ENCODE measurements around the gene DSCAML1.

Gene DSCAML1

GRCh38 chr11:117430293-117430955, 366.6 kb downstream of the DSCAML1 start:
- no peak for TF ChIP-seq CTCF (IDR thresholded peaks at IDR 0.05; ENCODE audit: low read depth, low read length)
- DNase-seq = no peak
- no peaks in the 10 kb centered on the region for H3K9me3 ChIP-seq (ENCODE audit: severe bottlenecking)
- no peak overlapping the region for H3K27ac ChIP-seq
- no peak overlapping the region for H3K4me3 ChIP-seq (ENCODE audit: low read depth, low read length)
- H3K27me3 ChIP-seq (ENCODE audit: insufficient read depth, low read depth, severe bottlenecking) = no peaks in the 10 kb centered on the region
- no peaks in the 10 kb centered on the region for H3K36me3 ChIP-seq

- Histone ChIP-seq H3K9me3 (ENCODE audit: severe bottlenecking) (no peaks in the 10 kb centered on the region), H3K27me3 (ENCODE audit: insufficient read depth, low read depth, severe bottlenecking) (no peaks in the 10 kb centered on the region), H3K27ac (no peak overlapping the region), H3K36me3 (no peaks in the 10 kb centered on the region), H3K4me3 (ENCODE audit: low read depth, low read length) (no peak overlapping the region)
- TF ChIP-seq CTCF (IDR thresholded peaks at IDR 0.05; ENCODE audit: low read depth, low read length) = 0 out of 2 replicates have a peak, but pooled peaks have one; percentile 11
- no peak for DNase-seq
Measured at GRCh38 chr11:117428856-117429229, 368.2 kb downstream of the DSCAML1 start.

- H3K9me3 ChIP-seq (ENCODE audit: severe bottlenecking) = no peaks in the 10 kb centered on the region
- DNase-seq = peak; percentile 3
- no peaks in the 10 kb centered on the region for H3K27me3 ChIP-seq (ENCODE audit: insufficient read depth, low read depth, severe bottlenecking)
- H3K27ac ChIP-seq = peak overlapping the region; percentile 68
- TF ChIP-seq CTCF (IDR thresholded peaks at IDR 0.05; ENCODE audit: low read depth, low read length) = no peak
- no peak overlapping the region for H3K4me3 ChIP-seq (ENCODE audit: low read depth, low read length)
- no peaks in the 10 kb centered on the region for H3K36me3 ChIP-seq
Measured at GRCh38 chr11:117428186-117428855, 368.7 kb downstream of the DSCAML1 start.

GRCh38 chr11:117427356-117427874, 369.6 kb downstream of the DSCAML1 start:
- no peak for TF ChIP-seq CTCF (IDR thresholded peaks at IDR 0.05; ENCODE audit: low read depth, low read length)
- no peaks in the 10 kb centered on the region for H3K27me3 ChIP-seq (ENCODE audit: insufficient read depth, low read depth, severe bottlenecking)
- no peaks in the 10 kb centered on the region for H3K9me3 ChIP-seq (ENCODE audit: severe bottlenecking)

GRCh38 chr11:117426941-117427340, 370.1 kb downstream of the DSCAML1 start:
- no peak for TF ChIP-seq CTCF (IDR thresholded peaks at IDR 0.05; ENCODE audit: low read depth, low read length)
- no peak overlapping the region for H3K4me3 ChIP-seq (ENCODE audit: low read depth, low read length)
- H3K9me3 ChIP-seq (ENCODE audit: severe bottlenecking) = no peaks in the 10 kb centered on the region
- peak overlapping the region; percentile 68 for H3K27ac ChIP-seq
- no peak for DNase-seq
- no peaks in the 10 kb centered on the region for H3K27me3 ChIP-seq (ENCODE audit: insufficient read depth, low read depth, severe bottlenecking)
- H3K36me3 ChIP-seq = no peaks in the 10 kb centered on the region

More at GRCh38 chr11:117427356-117427874, 369.6 kb downstream of the DSCAML1 start:
- peak overlapping the region; percentile 68 for H3K27ac ChIP-seq
- DNase-seq = peak; percentile 56
- no peaks in the 10 kb centered on the region for H3K36me3 ChIP-seq
- no peak overlapping the region for H3K4me3 ChIP-seq (ENCODE audit: low read depth, low read length)

All from WERI-Rb-1 (cell line).